ENCODE measurements around the gene GRAMD4.
"Not testable (repeated sequence)": the region's sequence is repeated elsewhere in the genome, so short reads cannot be mapped to it uniquely, and the experiment has no call there.

Gene GRAMD4

DNA sequence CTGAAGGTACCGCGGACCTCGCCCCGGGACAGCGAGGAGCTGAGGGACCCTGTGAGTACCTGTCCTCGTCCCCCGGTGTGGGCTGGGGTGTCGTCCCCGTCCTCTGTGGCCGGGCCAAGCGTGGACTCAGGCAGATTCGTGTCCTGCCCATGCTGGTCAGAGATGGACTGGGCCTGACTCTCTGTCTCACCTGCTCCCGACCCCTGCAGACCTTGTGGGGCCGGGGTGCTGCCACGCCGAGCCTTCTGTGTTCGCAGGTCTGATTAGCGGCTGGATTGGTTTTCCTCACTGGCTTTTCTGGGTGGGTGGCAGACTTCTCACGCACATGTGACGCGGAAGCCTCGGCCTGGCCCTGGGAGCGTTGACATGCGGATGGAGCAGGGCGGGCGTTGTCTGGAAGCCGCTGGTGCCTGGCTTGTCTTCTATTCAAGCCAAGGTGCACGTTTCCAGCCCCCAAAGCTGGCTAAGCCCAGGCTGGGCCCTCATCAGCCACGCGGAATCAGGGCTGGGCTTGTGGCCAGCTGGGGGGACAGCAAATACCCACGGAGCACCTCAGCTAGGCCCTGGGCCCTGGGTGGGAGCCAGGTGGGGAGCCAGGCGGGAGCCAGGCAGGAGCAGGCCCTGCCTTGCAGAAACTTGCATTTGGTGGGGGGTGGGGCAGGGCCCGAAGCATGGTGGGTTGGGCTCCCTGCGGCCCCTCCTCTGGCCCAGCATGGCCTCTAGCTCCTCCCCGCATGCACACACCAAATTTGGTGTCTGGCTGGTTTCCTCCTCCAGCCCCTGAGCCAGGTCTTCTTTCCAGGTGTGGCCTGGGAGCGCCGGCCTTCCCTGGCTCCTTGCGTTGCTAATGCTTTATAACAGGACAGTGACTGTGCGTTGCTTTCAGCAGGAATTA is 7.0 kb downstream of the GRAMD4 start:
- no peaks in the 10 kb centered on the region for H3K27me3 Mint-ChIP-seq
- ATAC-seq (ENCODE audit: low read depth) (no peak), DNase-seq (ENCODE audit: low spot score in 2 of 2) (no peak)
- peaks cover 14% of the 10 kb centered on the region for H3K4me1 Mint-ChIP-seq
- no peak overlapping the region for H3K4me3 Mint-ChIP-seq
- no peak overlapping the region for H3K27ac Mint-ChIP-seq
- peaks cover 10% of the 10 kb centered on the region for H3K36me3 Mint-ChIP-seq
- H3K9me3 Mint-ChIP-seq: no peaks in the 10 kb centered on the region

DNA sequence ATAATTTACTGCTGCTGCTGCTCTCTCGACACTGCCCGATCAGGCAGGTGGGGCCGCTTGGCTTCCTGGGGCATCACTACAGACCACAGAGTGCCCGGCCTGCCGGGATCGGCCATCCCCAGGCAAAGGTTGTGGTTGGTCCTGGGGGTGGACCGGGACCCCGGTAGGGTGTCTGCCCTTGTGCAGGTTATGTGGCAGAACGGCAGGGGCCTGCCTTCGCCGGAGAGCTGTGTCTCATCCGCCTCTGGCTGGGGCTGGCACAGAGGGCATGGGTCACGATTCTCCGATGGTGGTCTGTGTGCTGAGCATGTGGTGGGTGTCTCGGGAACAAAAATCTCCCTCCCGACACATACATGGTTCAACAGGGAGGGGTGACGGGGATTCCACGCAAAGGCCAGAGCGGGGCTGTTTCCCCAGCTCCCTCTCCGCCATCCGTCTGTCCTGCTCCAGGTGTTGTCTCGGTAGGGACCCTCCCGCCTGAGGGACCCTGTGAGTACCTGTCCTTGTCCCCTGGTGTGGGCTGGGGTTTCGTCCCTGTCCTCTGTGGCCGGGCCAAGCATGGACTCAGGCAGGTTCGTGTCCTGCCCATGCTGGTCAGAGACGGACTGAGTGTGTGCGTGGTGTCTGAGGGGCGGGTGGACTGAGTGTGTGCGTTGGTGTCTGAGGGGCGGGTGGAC is 7.8 kb downstream of the GRAMD4 start:
- Mint-ChIP-seq H3K27ac (no peak overlapping the region), H3K4me3 (no peak overlapping the region), H3K36me3 (peaks cover 10% of the 10 kb centered on the region), H3K4me1 (peaks cover 13% of the 10 kb centered on the region), H3K9me3 (no peaks in the 10 kb centered on the region), H3K27me3 (no peaks in the 10 kb centered on the region)
- ATAC-seq (ENCODE audit: low read depth): no peak
- DNase-seq (ENCODE audit: low spot score in 2 of 2): no peak

DNA sequence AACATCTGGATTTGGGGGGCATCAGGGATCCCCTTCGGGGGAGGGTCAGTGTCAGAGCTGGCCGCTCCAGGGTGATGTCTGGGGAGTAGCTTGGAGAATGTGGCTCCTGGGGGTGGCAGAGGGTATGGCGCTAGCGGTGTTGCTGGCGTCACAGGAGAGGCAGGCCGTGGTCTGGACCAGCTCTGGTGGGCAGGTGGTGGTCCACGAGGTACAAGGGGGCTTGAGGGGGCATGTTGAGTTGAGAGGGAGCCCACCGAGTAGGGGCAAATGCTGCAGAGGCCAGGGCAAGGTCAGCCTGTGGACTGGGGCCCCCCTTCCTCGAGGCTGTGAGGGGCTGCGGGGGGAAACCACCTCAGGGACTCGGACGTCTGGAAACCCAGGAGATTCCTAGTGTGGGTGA is 8.6 kb downstream of the GRAMD4 start:
- Mint-ChIP-seq H3K4me1 (peaks cover 11% of the 10 kb centered on the region), H3K9me3 (no peaks in the 10 kb centered on the region), H3K4me3 (no peak overlapping the region), H3K36me3 (peaks cover 10% of the 10 kb centered on the region), H3K27me3 (no peaks in the 10 kb centered on the region), H3K27ac (no peak overlapping the region)
- no peak for ATAC-seq (ENCODE audit: low read depth)
- no peak for DNase-seq (ENCODE audit: low spot score in 2 of 2)

- ATAC-seq (ENCODE audit: low read depth) (no peak), DNase-seq (ENCODE audit: low spot score in 2 of 2) (no peak)
- H3K4me1 Mint-ChIP-seq: peaks cover 8% of the 10 kb centered on the region
- no peaks in the 10 kb centered on the region for H3K27me3 Mint-ChIP-seq
- peaks cover 10% of the 10 kb centered on the region for H3K36me3 Mint-ChIP-seq
- no peak overlapping the region for H3K27ac Mint-ChIP-seq
- no peaks in the 10 kb centered on the region for H3K9me3 Mint-ChIP-seq
- H3K4me3 Mint-ChIP-seq: no peak overlapping the region
Observed at GRCh38 chr22:46629291-46629690, 9.1 kb downstream of the GRAMD4 start.

DNA sequence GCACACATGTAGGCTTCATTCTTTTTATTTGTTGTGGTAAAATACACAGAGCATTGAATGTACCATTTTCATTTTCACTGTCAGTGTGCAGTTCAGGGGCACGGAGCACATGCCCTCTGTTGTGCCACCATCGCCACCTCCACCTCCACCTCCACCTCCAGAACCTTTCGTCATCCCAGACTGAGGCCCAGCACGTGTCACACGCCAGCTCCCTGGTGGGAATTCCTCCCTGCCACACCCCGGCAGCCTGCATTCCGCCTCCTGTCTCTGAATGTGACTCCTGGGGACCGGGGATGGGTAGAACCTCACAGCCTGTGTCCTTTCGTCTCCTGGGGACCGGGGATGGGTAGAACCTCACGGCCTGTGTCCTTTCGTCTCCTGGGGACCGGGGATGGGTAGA is 10.9 kb downstream of the GRAMD4 start:
- ATAC-seq (ENCODE audit: low read depth) (no peak), DNase-seq (ENCODE audit: low spot score in 2 of 2) (no peak)
- no peaks in the 10 kb centered on the region for H3K27me3 Mint-ChIP-seq
- peaks cover 8% of the 10 kb centered on the region for H3K36me3 Mint-ChIP-seq
- peaks cover 4% of the 10 kb centered on the region for H3K4me1 Mint-ChIP-seq
- H3K27ac Mint-ChIP-seq: no peak overlapping the region
- no peaks in the 10 kb centered on the region for H3K9me3 Mint-ChIP-seq
- no peak overlapping the region for H3K4me3 Mint-ChIP-seq

DNA sequence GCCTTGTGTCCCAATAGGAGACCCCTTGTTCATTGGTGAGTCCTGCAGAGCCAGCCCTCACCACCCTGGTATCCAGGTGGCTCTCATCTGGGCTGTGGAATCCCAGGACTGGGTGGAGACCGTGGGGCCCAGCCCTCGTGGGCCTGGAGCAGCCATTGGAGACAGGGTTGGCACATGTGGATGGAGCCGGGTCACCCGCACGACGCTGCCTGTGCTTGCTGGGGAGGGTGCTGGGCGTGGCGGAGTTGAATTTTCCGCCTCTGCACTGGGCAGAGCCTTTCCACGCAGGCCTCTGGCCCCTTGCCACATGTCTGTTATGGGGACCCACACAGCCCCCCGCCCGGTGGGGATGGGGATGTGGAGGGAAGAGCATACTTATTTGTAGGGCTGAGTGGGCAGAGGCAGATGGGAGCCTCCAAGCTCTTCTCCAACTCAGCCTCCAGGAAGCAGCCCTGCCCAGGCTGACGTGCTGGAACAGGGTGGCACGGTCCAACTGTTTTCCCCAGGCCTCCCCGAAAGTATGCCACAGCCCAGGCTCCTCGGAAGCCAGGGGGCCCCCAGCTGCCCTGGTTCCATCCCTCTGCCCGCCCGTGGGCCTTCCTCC is 12.6 kb downstream of the GRAMD4 start:
- H3K4me3 Mint-ChIP-seq: no peak overlapping the region
- no peak overlapping the region for H3K27ac Mint-ChIP-seq
- no peaks in the 10 kb centered on the region for H3K9me3 Mint-ChIP-seq
- ATAC-seq (ENCODE audit: low read depth): no peak
- no peaks in the 10 kb centered on the region for H3K27me3 Mint-ChIP-seq
- H3K4me1 Mint-ChIP-seq: peaks cover 4% of the 10 kb centered on the region
- no peak for DNase-seq (ENCODE audit: low spot score in 2 of 2)
- H3K36me3 Mint-ChIP-seq: peaks cover 10% of the 10 kb centered on the region

DNA sequence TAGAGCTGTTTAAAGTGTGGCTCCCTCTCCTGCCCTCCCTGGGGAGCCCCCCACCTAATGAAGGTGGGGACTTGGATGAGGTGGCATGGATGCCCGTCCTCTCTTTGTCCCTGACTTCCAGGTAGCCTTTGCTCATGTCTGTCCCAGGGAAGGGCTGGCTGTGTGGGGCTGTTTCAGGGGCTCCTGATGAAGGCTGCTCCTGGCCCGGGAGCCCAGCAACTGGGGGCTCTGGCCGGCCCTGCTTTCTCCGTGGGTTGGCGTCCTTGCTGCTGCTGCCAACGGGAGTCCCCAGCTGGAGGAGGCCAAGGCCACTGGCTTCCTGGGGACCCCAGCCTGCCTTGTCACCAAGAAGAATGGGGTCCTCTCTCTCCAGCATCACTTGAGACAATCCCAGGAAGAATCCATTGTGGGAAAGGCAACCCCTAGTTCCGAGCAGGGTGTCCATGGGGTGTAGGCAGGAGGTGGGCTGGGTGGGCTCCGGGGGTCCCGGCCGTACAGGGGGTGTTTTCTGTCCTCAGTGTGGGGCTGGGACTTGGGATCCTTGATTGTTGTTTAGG is 13.2 kb downstream of the GRAMD4 start:
- H3K9me3 Mint-ChIP-seq: no peaks in the 10 kb centered on the region
- DNase-seq (ENCODE audit: low spot score in 2 of 2) (no peak), ATAC-seq (ENCODE audit: low read depth) (no peak)
- no peak overlapping the region for H3K4me3 Mint-ChIP-seq
- H3K36me3 Mint-ChIP-seq: peaks cover 7% of the 10 kb centered on the region
- peaks cover 4% of the 10 kb centered on the region for H3K4me1 Mint-ChIP-seq
- H3K27ac Mint-ChIP-seq: no peak overlapping the region
- no peaks in the 10 kb centered on the region for H3K27me3 Mint-ChIP-seq

DNA sequence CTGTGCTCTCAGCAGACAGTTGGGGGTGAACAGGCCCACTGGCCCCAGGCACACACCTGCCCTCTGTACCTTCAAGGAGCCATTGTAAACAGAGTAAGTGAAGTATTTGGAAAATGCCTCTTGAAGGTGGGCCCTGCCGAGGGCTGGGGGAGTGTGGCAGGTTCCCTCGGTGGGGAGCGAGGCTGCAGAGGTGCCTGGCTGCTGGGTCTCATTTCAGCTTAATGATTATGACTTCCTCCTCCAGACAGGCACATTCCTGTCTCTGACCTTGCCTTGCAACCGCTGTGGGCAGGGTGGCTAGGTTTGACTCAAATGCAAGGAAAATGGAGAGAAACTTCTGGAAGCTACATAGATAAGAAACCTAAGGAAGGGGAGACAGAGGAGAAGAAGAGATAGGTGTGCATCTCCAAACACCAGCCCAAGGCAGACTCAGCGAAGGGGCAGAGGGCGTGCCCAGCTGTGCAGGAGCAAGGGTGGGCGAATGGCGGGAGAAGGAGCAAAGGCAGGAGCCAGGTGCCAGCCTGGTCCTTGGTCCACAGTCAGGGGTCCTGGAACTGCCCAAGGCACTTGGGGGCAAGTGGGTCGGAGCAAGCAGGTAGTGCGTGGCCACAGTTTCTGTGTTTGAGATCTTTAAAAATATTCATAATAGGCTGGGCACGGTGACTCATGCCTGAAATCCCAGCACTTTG is 14.0 kb downstream of the GRAMD4 start:
- H3K27me3 Mint-ChIP-seq: no peaks in the 10 kb centered on the region
- H3K27ac Mint-ChIP-seq: no peak overlapping the region
- peaks cover 5% of the 10 kb centered on the region for H3K36me3 Mint-ChIP-seq
- ATAC-seq (ENCODE audit: low read depth) (no peak), DNase-seq (ENCODE audit: low spot score in 2 of 2) (no peak)
- H3K4me1 Mint-ChIP-seq: peaks cover 8% of the 10 kb centered on the region
- H3K4me3 Mint-ChIP-seq: no peak overlapping the region
- no peaks in the 10 kb centered on the region for H3K9me3 Mint-ChIP-seq

DNA sequence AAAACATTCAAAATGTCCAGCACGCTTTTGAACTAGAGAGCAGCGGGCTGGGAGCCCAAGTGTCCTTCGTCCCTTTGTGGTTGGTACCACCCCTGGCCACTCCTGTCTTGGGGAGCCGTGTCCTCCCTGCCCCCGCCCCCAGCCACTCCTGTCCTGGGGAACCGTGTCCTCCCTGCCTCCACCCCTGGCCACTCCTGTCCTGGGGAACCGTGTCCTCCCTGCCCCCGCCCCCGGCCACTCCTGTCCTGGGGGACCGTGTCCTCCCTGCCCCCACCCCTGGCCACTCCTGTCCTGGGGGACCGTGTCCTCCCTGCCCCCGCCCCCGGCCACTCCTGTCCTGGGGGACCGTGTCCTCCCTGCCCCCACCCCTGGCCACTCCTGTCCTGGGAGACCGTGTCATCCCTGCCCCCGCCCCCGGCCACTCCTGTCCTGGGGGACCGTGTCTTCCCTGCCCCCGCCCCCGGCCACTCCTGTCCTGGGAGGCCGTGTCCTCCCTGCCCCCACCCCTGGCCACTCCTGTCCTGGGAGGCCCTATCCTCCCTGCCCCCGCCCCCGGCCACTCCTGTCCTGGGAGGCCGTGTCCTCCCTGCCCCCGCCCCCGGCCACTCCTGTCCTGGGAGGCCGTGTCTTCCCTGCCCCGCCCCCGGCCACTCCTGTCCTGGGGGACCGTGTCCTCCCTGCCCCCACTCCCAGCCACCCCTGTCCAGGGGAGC is 14.9 kb downstream of the GRAMD4 start:
- not testable (repeated sequence) for DNase-seq (ENCODE audit: low spot score in 2 of 2); H3K9me3 Mint-ChIP-seq; H3K36me3 Mint-ChIP-seq; H3K4me1 Mint-ChIP-seq; H3K27me3 Mint-ChIP-seq; H3K4me3 Mint-ChIP-seq; H3K27ac Mint-ChIP-seq; ATAC-seq (ENCODE audit: low read depth)

DNA sequence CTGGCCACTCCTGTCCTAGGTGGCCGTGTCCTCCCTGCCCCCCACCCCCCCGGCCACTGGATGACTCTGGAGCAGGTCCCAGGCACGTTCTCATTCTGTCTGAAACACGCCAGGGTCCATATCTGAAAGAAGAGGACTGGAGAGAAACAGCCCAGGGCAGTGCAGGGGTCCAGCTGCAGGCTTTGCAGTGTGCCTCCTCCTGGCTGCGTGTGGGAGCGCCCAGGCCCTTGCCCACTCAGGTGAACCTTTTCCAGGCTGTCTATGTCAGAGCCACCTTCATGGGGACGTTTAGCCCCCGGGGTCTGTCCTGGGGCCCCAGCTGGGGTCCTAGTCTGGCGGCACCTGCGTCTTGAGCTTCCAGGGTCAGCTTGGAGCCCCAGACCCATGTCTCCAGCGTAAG is 15.6 kb downstream of the GRAMD4 start:
- H3K27me3 Mint-ChIP-seq: no peaks in the 10 kb centered on the region
- no peak overlapping the region for H3K4me3 Mint-ChIP-seq
- H3K27ac Mint-ChIP-seq: no peak overlapping the region
- peaks cover 5% of the 10 kb centered on the region for H3K36me3 Mint-ChIP-seq
- DNase-seq (ENCODE audit: low spot score in 2 of 2) (no peak), ATAC-seq (ENCODE audit: low read depth) (peak; percentile 39)
- H3K4me1 Mint-ChIP-seq: peaks cover 10% of the 10 kb centered on the region
- H3K9me3 Mint-ChIP-seq: no peaks in the 10 kb centered on the region

DNA sequence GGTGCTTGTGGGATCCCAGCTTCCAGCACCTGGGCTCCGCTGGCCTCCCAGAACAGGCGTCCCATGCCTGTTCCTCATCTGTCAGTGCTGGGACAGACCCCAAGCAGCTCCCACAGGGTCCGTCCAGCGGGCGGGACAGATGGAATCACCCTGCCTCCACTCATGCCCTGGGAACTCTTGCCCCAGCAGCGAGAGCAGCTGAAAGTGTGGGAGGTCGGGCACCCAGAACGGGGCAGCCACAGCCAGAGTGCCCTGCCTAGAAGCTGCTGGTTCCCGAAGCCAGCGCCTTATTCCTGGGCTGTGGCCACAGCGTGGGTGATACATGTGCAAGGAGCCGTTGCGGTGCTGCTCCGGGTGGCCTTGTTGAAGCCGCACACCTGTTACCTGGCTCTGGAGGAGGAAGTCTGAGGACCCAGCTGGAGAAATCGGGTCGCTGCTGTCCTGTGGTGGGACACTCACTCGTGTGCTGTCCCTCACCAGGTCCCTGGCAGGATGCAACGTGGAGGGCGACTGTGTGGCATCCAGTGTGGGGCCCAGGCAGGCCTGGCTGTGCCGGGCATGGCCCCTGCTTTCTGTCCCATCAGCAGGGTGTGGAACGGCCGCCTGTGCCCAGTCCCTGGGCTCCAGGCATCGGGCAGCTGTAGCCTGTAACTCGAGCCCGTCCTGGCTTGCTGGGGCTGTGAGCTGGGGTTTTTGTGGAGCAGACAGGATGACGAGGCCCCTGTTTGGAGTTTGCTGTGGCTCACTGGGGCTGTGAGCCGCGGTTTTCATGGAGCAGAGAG is 16.2 kb downstream of the GRAMD4 start:
- Mint-ChIP-seq H3K36me3 (peaks cover 6% of the 10 kb centered on the region), H3K4me1 (peaks cover 10% of the 10 kb centered on the region), H3K4me3 (no peak overlapping the region), H3K27me3 (no peaks in the 10 kb centered on the region), H3K27ac (no peak overlapping the region), H3K9me3 (no peaks in the 10 kb centered on the region)
- ATAC-seq (ENCODE audit: low read depth) (no peak), DNase-seq (ENCODE audit: low spot score in 2 of 2) (no peak)

GRCh38 chr22:46637711-46638600 is 17.8 kb downstream of the GRAMD4 start:
- H3K27me3 Mint-ChIP-seq: no peaks in the 10 kb centered on the region
- no peak overlapping the region for H3K27ac Mint-ChIP-seq
- ATAC-seq (ENCODE audit: low read depth) (no peak), DNase-seq (ENCODE audit: low spot score in 2 of 2) (no peak)
- H3K4me1 Mint-ChIP-seq: peaks cover 15% of the 10 kb centered on the region
- peaks cover 1% of the 10 kb centered on the region for H3K9me3 Mint-ChIP-seq
- peaks cover 9% of the 10 kb centered on the region for H3K36me3 Mint-ChIP-seq
- no peak overlapping the region for H3K4me3 Mint-ChIP-seq
